Stimulated activated CD4-positive, alpha-beta T cell treated with anti-CD3 and anti-CD28 coated beads, Interleukin-2, amount 100 ng/mL, for 4 hours (primary cell): ENCODE results near the gene TUBA3D.
"Not testable (repeated sequence)": the region's sequence is repeated elsewhere in the genome, so short reads cannot be mapped to it uniquely, and the experiment has no call there.

Experiments used
- DNase-seq: peaks from one replicate; pipeline ENCODE4 v3.0.0-alpha.2; 2020; ENCODE audit warnings: low read depth

TUBA3D gene

GRCh38 chr2:131514408-131515166 is 38.7 kb downstream of the TUBA3D start:
- DNase-seq, result not testable (repeated sequence)

GRCh38 chr2:131515235-131515634 is 39.3 kb downstream of the TUBA3D start:
- not testable (repeated sequence) for DNase-seq

- DNase-seq, result no peak
Observed at GRCh38 chr2:131516011-131516410, 40.1 kb downstream of the TUBA3D start.

GRCh38 chr2:131516621-131517020 is 40.7 kb downstream of the TUBA3D start:
- not testable (repeated sequence) for DNase-seq

- DNase-seq, result no peak
Observed at GRCh38 chr2:131517106-131517831, 41.4 kb downstream of the TUBA3D start.

- DNase-seq, result not testable (repeated sequence)
Observed at GRCh38 chr2:131517856-131518255, 41.9 kb downstream of the TUBA3D start.

GRCh38 chr2:131518531-131518930 is 42.6 kb downstream of the TUBA3D start:
- not testable (repeated sequence) for DNase-seq

- no peak for DNase-seq
Observed at GRCh38 chr2:131519466-131519865, 43.5 kb downstream of the TUBA3D start.

GRCh38 chr2:131519871-131520470 is 44.1 kb downstream of the TUBA3D start:
- not testable (repeated sequence) for DNase-seq

GRCh38 chr2:131520526-131520925 is 44.6 kb downstream of the TUBA3D start:
- DNase-seq, result no peak

GRCh38 chr2:131521524-131521923 is 45.6 kb downstream of the TUBA3D start:
- not testable (repeated sequence) for DNase-seq

- no peak for DNase-seq
Observed at GRCh38 chr2:131521961-131522781, 46.3 kb downstream of the TUBA3D start.

- DNase-seq, result not testable (repeated sequence)
Observed at GRCh38 chr2:131525256-131525655, 49.3 kb downstream of the TUBA3D start.

- peak; percentile 70 for DNase-seq
Observed at GRCh38 chr2:131527131-131528001, 51.4 kb downstream of the TUBA3D start, which contains the start of gene CCDC74A. CCDC74A (plus strand) TSS chr2:131527888; CDS start chr2:131527971, 83 bp downstream.

- DNase-seq, result not testable (repeated sequence)
Observed at GRCh38 chr2:131528981-131529863, 53.3 kb downstream of the TUBA3D start.

GRCh38 chr2:131529864-131530445 is 54.0 kb downstream of the TUBA3D start:
- not testable (repeated sequence) for DNase-seq

- DNase-seq, result not testable (repeated sequence)
Observed at GRCh38 chr2:131530626-131531344, 54.9 kb downstream of the TUBA3D start.

- DNase-seq, result not testable (repeated sequence)
Observed at GRCh38 chr2:131531547-131532185, 55.7 kb downstream of the TUBA3D start.
